ENCODE results near the gene C2CD2L. TPM values are rescaled to one million over a fixed set of nuclear protein-coding genes. Genes with fewer than 3 reads are reported as not detected.

C2CD2L gene
- total RNA-seq, 2 donors from 2014 or later, result 2.4 to 3.1 TPM

GRCh38 chr11:119117004-119117706, 10.0 kb downstream of the C2CD2L start:
- Histone ChIP-seq H3K9ac (ENCODE audit: extremely low read depth, low read length, poor library complexity, severe bottlenecking) (no peak overlapping the region), H3K27me3 (ENCODE audit: control insufficient read depth, insufficient read depth, low read length, poor library complexity, severe bottlenecking) (no peaks in the 10 kb centered on the region), H3K36me3 (ENCODE audit: control insufficient read depth, insufficient read depth, low read length) (no peaks in the 10 kb centered on the region), H3K4me3 (ENCODE audit: low read length) (no peak overlapping the region), H3K27ac (ENCODE audit: low read depth, low read length) (no peak overlapping the region), H3K4me1 (ENCODE audit: control insufficient read depth, insufficient read depth, low read length) (no peaks in the 10 kb centered on the region), H3K9me3 (ENCODE audit: control insufficient read depth, low read length) (no peaks in the 10 kb centered on the region)
- DNase-seq, result no peak
- H3K27me3 Mint-ChIP-seq (ENCODE audit: insufficient read depth), result no peaks in the 10 kb centered on the region
- no peaks in the 10 kb centered on the region for H3K9me3 Mint-ChIP-seq
- WGBS, 2 experiments (ENCODE audit: insufficient coverage in 1 of 2, insufficient read length in 1 of 2), result 87 to 90% methylated on average over 3 of the region's 3 CpGs
- H3K27ac Mint-ChIP-seq, result no peak overlapping the region
- H3K4me1 Mint-ChIP-seq, result peaks cover 12% of the 10 kb centered on the region
- H3K4me3 Mint-ChIP-seq, result no peak overlapping the region
- TF ChIP-seq CTCF (conservative IDR thresholded peaks at IDR 0.05), result no peak
- H3K36me3 Mint-ChIP-seq (ENCODE audit: low read depth), result peaks cover 7% of the 10 kb centered on the region

GRCh38 chr11:119118227-119118626, 11.1 kb downstream of the C2CD2L start:
- Mint-ChIP-seq H3K36me3 (ENCODE audit: low read depth) (peaks cover 7% of the 10 kb centered on the region), H3K4me1 (peaks cover 18% of the 10 kb centered on the region), H3K27ac (no peak overlapping the region), H3K4me3 (no peak overlapping the region), H3K27me3 (ENCODE audit: insufficient read depth) (no peaks in the 10 kb centered on the region), H3K9me3 (no peaks in the 10 kb centered on the region)
- no peak for TF ChIP-seq CTCF (conservative IDR thresholded peaks at IDR 0.05)
- H3K4me3 ChIP-seq (ENCODE audit: low read length), result no peak overlapping the region
- H3K27me3 ChIP-seq (ENCODE audit: control insufficient read depth, insufficient read depth, low read length, poor library complexity, severe bottlenecking), result no peaks in the 10 kb centered on the region
- H3K9ac ChIP-seq (ENCODE audit: extremely low read depth, low read length, poor library complexity, severe bottlenecking), result no peak overlapping the region
- no peak overlapping the region for H3K27ac ChIP-seq (ENCODE audit: low read depth, low read length)
- 83 to 90% methylated on average over 2 to 3 of the region's 5 CpGs for WGBS, 2 experiments (ENCODE audit: insufficient coverage in 1 of 2, insufficient read length in 1 of 2)
- H3K9me3 ChIP-seq (ENCODE audit: control insufficient read depth, low read length), result no peaks in the 10 kb centered on the region
- no peaks in the 10 kb centered on the region for H3K36me3 ChIP-seq (ENCODE audit: control insufficient read depth, insufficient read depth, low read length)
- DNase-seq, result no peak
- no peaks in the 10 kb centered on the region for H3K4me1 ChIP-seq (ENCODE audit: control insufficient read depth, insufficient read depth, low read length)

GRCh38 chr11:119118946-119119345, 11.8 kb downstream of the C2CD2L start:
- no CpG with 5 or more reads among the region's 1 CpG for WGBS, 2 experiments (ENCODE audit: insufficient coverage in 1 of 2, insufficient read length in 1 of 2)
- Histone ChIP-seq H3K36me3 (ENCODE audit: control insufficient read depth, insufficient read depth, low read length) (peaks cover 5% of the 10 kb centered on the region), H3K27ac (ENCODE audit: low read depth, low read length) (no peak overlapping the region), H3K4me1 (ENCODE audit: control insufficient read depth, insufficient read depth, low read length) (no peaks in the 10 kb centered on the region), H3K9ac (ENCODE audit: extremely low read depth, low read length, poor library complexity, severe bottlenecking) (no peak overlapping the region), H3K4me3 (ENCODE audit: low read length) (no peak overlapping the region), H3K27me3 (ENCODE audit: control insufficient read depth, insufficient read depth, low read length, poor library complexity, severe bottlenecking) (no peaks in the 10 kb centered on the region), H3K9me3 (ENCODE audit: control insufficient read depth, low read length) (no peaks in the 10 kb centered on the region)
- TF ChIP-seq CTCF (conservative IDR thresholded peaks at IDR 0.05), result no peak
- Mint-ChIP-seq H3K4me3 (no peak overlapping the region), H3K27ac (no peak overlapping the region), H3K27me3 (ENCODE audit: insufficient read depth) (no peaks in the 10 kb centered on the region), H3K4me1 (peaks cover 18% of the 10 kb centered on the region), H3K36me3 (ENCODE audit: low read depth) (peaks cover 9% of the 10 kb centered on the region), H3K9me3 (no peaks in the 10 kb centered on the region)
- DNase-seq, result no peak

Data from endodermal cell (in vitro differentiated cells).